H9 (cell line): ENCODE results near the gene GPR171. TPM values are rescaled to one million over a fixed set of nuclear protein-coding genes. Genes with fewer than 3 reads are reported as not detected.

Experiments
- DNase-seq: peaks from one replicate; pipeline ENCODE4 v3.0.0-alpha.2; 2017
- H2AFZ ChIP-seq: one replicate; pipeline ENCODE4 v1.6.1; 2013; ENCODE audit warnings: mild to moderate bottlenecking, low read length, control low read depth, moderate library complexity
- H2AK5ac ChIP-seq: 2 replicates; pipeline ENCODE4 v1.6.1; 2013; ENCODE audit warnings: low read length, control low read depth, mixed read lengths; ENCODE audit not compliant: insufficient read length
- H2BK120ac ChIP-seq: one replicate; pipeline ENCODE4 v1.6.1; 2013; ENCODE audit warnings: low read depth, mild to moderate bottlenecking, low read length, control low read depth, inconsistent platforms; ENCODE audit not compliant: poor library complexity, severe bottlenecking
- H2BK12ac ChIP-seq: 2 replicates; pipeline ENCODE4 v1.6.1; 2013; ENCODE audit warnings: low read length, control low read depth, mixed read lengths, low read depth; ENCODE audit not compliant: insufficient read length
- H2BK15ac ChIP-seq: 2 replicates; pipeline ENCODE4 v1.6.1; 2013; ENCODE audit warnings: low read depth, low read length, control low read depth
- H2BK20ac ChIP-seq: one replicate; pipeline ENCODE4 v1.6.1; 2013; ENCODE audit warnings: low read depth, mild to moderate bottlenecking, low read length, control low read depth, inconsistent platforms; ENCODE audit not compliant: poor library complexity, severe bottlenecking
- H2BK5ac ChIP-seq: 2 replicates; pipeline ENCODE4 v1.6.1; 2013; ENCODE audit warnings: low read length, control low read depth, mixed read lengths; ENCODE audit not compliant: insufficient read length
- H3K14ac ChIP-seq: 2 replicates; pipeline ENCODE4 v1.6.1; 2013; ENCODE audit warnings: low read length, control low read depth; ENCODE audit not compliant: insufficient read depth
- H3K18ac ChIP-seq: 2 replicates; pipeline ENCODE4 v1.6.1; 2013; ENCODE audit warnings: low read depth, mild to moderate bottlenecking, mixed read lengths, low read length, control low read depth; ENCODE audit not compliant: insufficient read length
- H3K23ac ChIP-seq: 2 replicates; pipeline ENCODE4 v1.6.1; 2013; ENCODE audit warnings: low read length, control low read depth, mixed read lengths, low read depth; ENCODE audit not compliant: insufficient read length
- H3K23me2 ChIP-seq: 2 replicates; pipeline ENCODE4 v1.6.1; 2013; ENCODE audit warnings: low read depth, mild to moderate bottlenecking, mixed read lengths, low read length, control low read depth; ENCODE audit not compliant: insufficient read length, poor library complexity, severe bottlenecking
- H3K27ac ChIP-seq: 2 replicates; pipeline ENCODE4 v1.5.1; 2013; ENCODE audit warnings: low read length, control low read depth, mixed read lengths, low read depth; ENCODE audit not compliant: insufficient read length
- H3K27me3 ChIP-seq: 2 replicates; pipeline ENCODE4 v1.6.1; 2013; ENCODE audit warnings: low read length, control low read depth, inconsistent platforms; ENCODE audit not compliant: insufficient read depth
- H3K4ac ChIP-seq: 2 replicates; pipeline ENCODE4 v1.6.1; 2013; ENCODE audit warnings: low read depth, mild to moderate bottlenecking, control low read depth, inconsistent platforms, low read length, moderate library complexity
- H3K4me1 ChIP-seq: 2 replicates; pipeline ENCODE4 v1.6.1; 2013; ENCODE audit warnings: low read length, control low read depth, inconsistent platforms; ENCODE audit not compliant: insufficient read depth
- H3K4me2 ChIP-seq: 2 replicates; pipeline ENCODE4 v1.6.1; 2013; ENCODE audit warnings: low read length, control low read depth, mixed read lengths; ENCODE audit not compliant: insufficient read length, insufficient read depth
- H3K56ac ChIP-seq: 2 replicates; pipeline ENCODE4 v1.6.1; 2013; ENCODE audit warnings: low read depth, mild to moderate bottlenecking, mixed read lengths, low read length, control low read depth; ENCODE audit not compliant: insufficient read length
- H3K79me1 ChIP-seq: 2 replicates; pipeline ENCODE4 v1.6.1; 2013; ENCODE audit warnings: low read depth, mild to moderate bottlenecking, moderate library complexity, low read length, control low read depth, inconsistent platforms; ENCODE audit not compliant: insufficient read depth, poor library complexity, severe bottlenecking
- H3K79me2 ChIP-seq: 2 replicates; pipeline ENCODE4 v1.6.1; 2013; ENCODE audit warnings: low read length, control low read depth, inconsistent platforms; ENCODE audit not compliant: insufficient read depth
- H3K9ac ChIP-seq: 2 replicates; pipeline ENCODE4 v1.6.1; 2013; ENCODE audit warnings: low read length, control low read depth, mixed read lengths; ENCODE audit not compliant: insufficient read length; ENCODE audit errors: extremely low read depth
- H3K9me3 ChIP-seq: one replicate; pipeline ENCODE4 v1.6.1; 2013; ENCODE audit warnings: low read depth, low read length, inconsistent platforms; ENCODE audit not compliant: control insufficient read depth
- H3T11ph ChIP-seq: one replicate; pipeline ENCODE4 v1.6.1; 2013; ENCODE audit warnings: mild to moderate bottlenecking, low read length, control low read depth, inconsistent platforms
- H4K20me1 ChIP-seq: one replicate; pipeline ENCODE4 v1.6.1; 2013; ENCODE audit not compliant: control insufficient read depth, insufficient read length, insufficient read depth
- H4K5ac ChIP-seq: 2 replicates; pipeline ENCODE4 v1.6.1; 2013; ENCODE audit warnings: low read depth, mild to moderate bottlenecking, mixed read lengths, low read length, control low read depth; ENCODE audit not compliant: insufficient read length
- H4K8ac ChIP-seq: replicated peaks from 2 replicates; pipeline ENCODE4 v1.6.1; 2013; ENCODE audit warnings: low read length, control low read depth, mixed read lengths, low read depth; ENCODE audit not compliant: insufficient read length
- H4K91ac ChIP-seq: 2 replicates; pipeline ENCODE4 v1.6.1; 2013; ENCODE audit warnings: low read depth, mild to moderate bottlenecking, moderate library complexity, mixed read lengths, low read length, control low read depth; ENCODE audit not compliant: insufficient read length
- H3K27ac Mint-ChIP-seq, 3 experiments: 2 replicates in 2 of 3; 3 replicates in 1 of 3; pipeline ENCODE4 v1.8.0; 2020 to 2021; ENCODE audit warnings: mixed read lengths in 3 of 3, mild to moderate bottlenecking in 1 of 3, moderate library complexity in 1 of 3
- H3K27me3 Mint-ChIP-seq: 2 replicates; pipeline ENCODE4 v1.8.0; 2021; ENCODE audit warnings: low read depth, mild to moderate bottlenecking, moderate library complexity, mixed read lengths
- H3K36me3 Mint-ChIP-seq, 3 experiments: 2 replicates in 2 of 3; 3 replicates in 1 of 3; pipeline ENCODE4 v1.8.0; 2020 to 2021; ENCODE audit warnings: low read depth in 3 of 3, mixed read lengths in 3 of 3; ENCODE audit not compliant: insufficient read depth in 1 of 3
- H3K4me1 Mint-ChIP-seq, 2 experiments: 2 replicates each; pipeline ENCODE4 v1.8.0; 2020; ENCODE audit warnings: mixed read lengths in 2 of 2
- H3K4me3 Mint-ChIP-seq, 2 experiments: 2 replicates in 1 of 2; 3 replicates in 1 of 2; pipeline ENCODE4 v1.8.0; 2020 to 2021; ENCODE audit warnings: mild to moderate bottlenecking in 2 of 2, mixed read lengths in 2 of 2, moderate library complexity in 1 of 2
- H3K9me3 Mint-ChIP-seq, 2 experiments: 2 replicates in 1 of 2; 3 replicates in 1 of 2; pipeline ENCODE4 v1.8.0; 2020; ENCODE audit warnings: mild to moderate bottlenecking in 2 of 2, mixed read lengths in 2 of 2, moderate library complexity in 1 of 2
- WGBS: extraction: QIAGEN DNeasy Blood & Tissue Kit; methylation state at CpG from one replicate; pipeline ENCODE4 v1.1.7; 2013; ENCODE audit warnings: missing lambda C conversion rate, low lambda C conversion rate, mixed read lengths; ENCODE audit not compliant: insufficient read length; ENCODE audit errors: extremely low coverage; 5-methylcytosine and 5-hydroxymethylcytosine counted together
- total RNA-seq: library from RNA; stranded (reverse); gene quantifications from 2 replicates; pipeline ENCODE4 v1.2.1, GENCODE V29; 2021
- TF ChIP-seq, protein P1 (sequence below): fragments of 200-600 bp; sonication (generic); conservative IDR thresholded peaks from 3 replicates; pipeline ENCODE4 v1.8.0; 2021; ENCODE audit warnings: antibody characterized with exemption, mild to moderate bottlenecking

Gene GPR171
- total RNA-seq, 1 experiment from 2014 or later: not detected

DNA sequence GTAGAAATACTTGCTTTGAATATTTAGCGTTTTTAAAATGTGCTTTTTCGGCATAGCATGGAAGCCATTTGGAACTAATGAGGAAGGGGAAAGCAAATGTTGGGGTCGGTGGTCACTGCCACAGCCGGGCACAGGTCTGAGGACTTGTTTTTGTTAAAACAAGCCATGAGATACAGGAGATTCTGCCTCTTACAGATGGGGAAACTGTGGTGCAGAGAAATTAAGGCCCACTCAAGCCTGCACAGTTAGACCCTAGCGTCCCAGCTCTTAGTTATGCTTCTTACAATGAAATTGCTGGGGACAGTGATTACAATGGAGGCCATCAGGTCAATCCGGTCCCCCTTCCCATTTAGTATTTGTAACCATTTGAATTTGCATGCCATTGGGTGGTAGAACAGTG, 2.5 kb upstream of the GPR171 start:
- H3K27ac Mint-ChIP-seq: 0 out of 7 replicates have a peak overlapping the region, but pooled peaks of 1 of the 3 experiments have one; percentile 34
- no peak overlapping the region for H3K9ac ChIP-seq

More for the DNA sequence above, 2.5 kb upstream of the GPR171 start:
- no peak overlapping the region for H2BK12ac ChIP-seq
- no peaks in the 10 kb centered on the region for H3K9me3 ChIP-seq
- H2AK5ac ChIP-seq: no peak overlapping the region
- H3K18ac ChIP-seq: no peak overlapping the region
- Mint-ChIP-seq H3K4me1 (peaks cover under 1% of the 10 kb centered on the region in 2 experiments), H3K27me3 (no peaks in the 10 kb centered on the region), H3K36me3 (no peaks in the 10 kb centered on the region), H3K9me3 (no peaks in the 10 kb centered on the region), H3K4me3 (no peak overlapping the region)
- H3K79me2 ChIP-seq: no peaks in the 10 kb centered on the region
- H3K79me1 ChIP-seq: no peaks in the 10 kb centered on the region
- TF ChIP-seq, protein P1, sequence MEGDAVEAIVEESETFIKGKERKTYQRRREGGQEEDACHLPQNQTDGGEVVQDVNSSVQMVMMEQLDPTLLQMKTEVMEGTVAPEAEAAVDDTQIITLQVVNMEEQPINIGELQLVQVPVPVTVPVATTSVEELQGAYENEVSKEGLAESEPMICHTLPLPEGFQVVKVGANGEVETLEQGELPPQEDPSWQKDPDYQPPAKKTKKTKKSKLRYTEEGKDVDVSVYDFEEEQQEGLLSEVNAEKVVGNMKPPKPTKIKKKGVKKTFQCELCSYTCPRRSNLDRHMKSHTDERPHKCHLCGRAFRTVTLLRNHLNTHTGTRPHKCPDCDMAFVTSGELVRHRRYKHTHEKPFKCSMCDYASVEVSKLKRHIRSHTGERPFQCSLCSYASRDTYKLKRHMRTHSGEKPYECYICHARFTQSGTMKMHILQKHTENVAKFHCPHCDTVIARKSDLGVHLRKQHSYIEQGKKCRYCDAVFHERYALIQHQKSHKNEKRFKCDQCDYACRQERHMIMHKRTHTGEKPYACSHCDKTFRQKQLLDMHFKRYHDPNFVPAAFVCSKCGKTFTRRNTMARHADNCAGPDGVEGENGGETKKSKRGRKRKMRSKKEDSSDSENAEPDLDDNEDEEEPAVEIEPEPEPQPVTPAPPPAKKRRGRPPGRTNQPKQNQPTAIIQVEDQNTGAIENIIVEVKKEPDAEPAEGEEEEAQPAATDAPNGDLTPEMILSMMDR: no peak
- H3K23me2 ChIP-seq: no peaks in the 10 kb centered on the region
- H3K14ac ChIP-seq: no peak overlapping the region
- WGBS: no CpG with 5 or more reads among the region's 6 CpGs
- H4K5ac ChIP-seq: no peak overlapping the region
- H2BK120ac ChIP-seq: no peak overlapping the region
- H4K20me1 ChIP-seq: no peaks in the 10 kb centered on the region
- H3K4me2 ChIP-seq: no peak overlapping the region
- no peak overlapping the region for H4K91ac ChIP-seq
- H2BK5ac ChIP-seq: no peak overlapping the region
- H3K56ac ChIP-seq: no peak overlapping the region
- no peak overlapping the region for H2BK20ac ChIP-seq
- H3K23ac ChIP-seq: no peak overlapping the region
- no peak overlapping the region for H2BK15ac ChIP-seq
- H3K27ac ChIP-seq: no peak overlapping the region
- no peak for DNase-seq
- no peak overlapping the region for H3K4ac ChIP-seq
- H3K4me1 ChIP-seq: no peaks in the 10 kb centered on the region; the same call in 1 of the 2 replicates
- H3T11ph ChIP-seq: no peak overlapping the region
- H2AFZ ChIP-seq: no peak overlapping the region
- H3K27me3 ChIP-seq: no peaks in the 10 kb centered on the region
- no peak overlapping the region for H4K8ac ChIP-seq
